Transverse colon (tissue), 4 donors: ENCODE results near the gene TFPI2. TPM values are rescaled to one million over a fixed set of nuclear protein-coding genes. Genes with fewer than 3 reads are reported as not detected.

Experiments
- DNase-seq: peaks from one replicate; pipeline ENCODE4 v3.0.0-alpha.2; 2019
- H3K27ac ChIP-seq, 4 donors: fragments of 200-600 bp; sonication (generic); 2 replicates each; pipeline ENCODE4 v1.5.1; 2016 to 2018; ENCODE audit warnings: inconsistent platforms in 4 of 4
- H3K27me3 ChIP-seq: fragments of 200-600 bp; sonication (generic); 2 replicates; pipeline ENCODE4 v1.5.1; 2017; ENCODE audit warnings: inconsistent platforms
- H3K36me3 ChIP-seq, 4 donors: fragments of 200-600 bp; sonication (generic); 2 replicates each; pipeline ENCODE4 v1.5.1; 2017 to 2019; ENCODE audit warnings: inconsistent platforms in 4 of 4
- H3K4me1 ChIP-seq, 4 donors: fragments of 200-600 bp; sonication (generic); 2 replicates each; pipeline ENCODE4 v1.5.1; 2017 to 2020; ENCODE audit warnings: inconsistent platforms in 4 of 4
- H3K4me3 ChIP-seq, 4 donors: fragments of 200-600 bp; sonication (generic); 1 replicate in 1 of 4; 2 replicates in 3 of 4; pipeline versions ENCODE4 v1.5.1 to v1.6.1; 2017 to 2019; ENCODE audit warnings: inconsistent platforms in 4 of 4
- H3K9me3 ChIP-seq, 2 donors: fragments of 200-600 bp; sonication (generic); 2 replicates each; pipeline ENCODE4 v1.5.1; 2017 to 2019; ENCODE audit warnings: inconsistent platforms in 2 of 2
- EP300 ChIP-seq: sonication (generic); formaldehyde crosslinking; IDR thresholded peaks from one replicate; pipeline ENCODE4 v1.6.1; 2017; ENCODE audit warnings: antibody characterized with exemption, low read depth
- POLR2A ChIP-seq: fragments of 450-650 bp; IDR thresholded peaks from one replicate; pipeline ENCODE4 v1.6.1; 2016; ENCODE audit warnings: antibody characterized with exemption, mild to moderate bottlenecking, moderate library complexity
- POLR2AphosphoS5 ChIP-seq, 3 donors: sonication (generic); formaldehyde crosslinking; IDR thresholded peaks; one replicate each; pipeline ENCODE4 v1.6.1; 2016; ENCODE audit warnings: antibody characterized with exemption in 3 of 3
- WGBS, 2 donors: methylation state at CpG; one replicate each; pipeline ENCODE4 v1.1.5; 2018; ENCODE audit warnings: low coverage in 1 of 2; 5-methylcytosine and 5-hydroxymethylcytosine counted together
- in situ Hi-C, 4 donors: fragments of 200-750 bp; cut with MboI; loops; one replicate each; pipeline versions ENCODE4 v1.15.0 to v1.15.1; 2017; ENCODE audit warnings: low sequenced_read_pairs in 3 of 4, low pct_ligation_motif_present in 1 of 4, low pct_unique_long_range_greater_than_20kb in 1 of 4
- intact Hi-C: fragments of 100-400 bp; cut with DNase I; formaldehyde crosslinking; loops from one replicate; pipeline ENCODE4 v1.15.1; 2023; ENCODE audit warnings: low total_unique reads
- small RNA-seq, 4 donors: library from RNA; depleted of rRNA; stranded (forward); fragments of <200 nt; gene quantifications; one replicate each; pipeline ENCODE3, GENCODE V24; 2016
- total RNA-seq, 4 donors: library from RNA; depleted of rRNA; stranded (reverse); fragments of >200 nt; gene quantifications; one replicate each; pipeline ENCODE4 v1.1.0, GENCODE V29; 2016
- TF ChIP-seq, protein P1 (sequence below), 5 experiments: fragments of 200-600 bp in 3 of 5; fragments of 450-650 bp in 2 of 5; sonication (generic) in 3 of 5; IDR thresholded peaks; 1 replicate in 2 of 5; 2 replicates in 3 of 5; pipeline ENCODE4 v1.5.1; 2016 to 2017; ENCODE audit warnings: antibody characterized with exemption in 5 of 5, inconsistent platforms in 3 of 5, mild to moderate bottlenecking in 2 of 5, moderate library complexity in 1 of 5

Gene TFPI2
- total RNA-seq, 4 donors from 2014 or later = 0.40 to 0.79 (median 0.68) TPM; not detected in 1

DNA sequence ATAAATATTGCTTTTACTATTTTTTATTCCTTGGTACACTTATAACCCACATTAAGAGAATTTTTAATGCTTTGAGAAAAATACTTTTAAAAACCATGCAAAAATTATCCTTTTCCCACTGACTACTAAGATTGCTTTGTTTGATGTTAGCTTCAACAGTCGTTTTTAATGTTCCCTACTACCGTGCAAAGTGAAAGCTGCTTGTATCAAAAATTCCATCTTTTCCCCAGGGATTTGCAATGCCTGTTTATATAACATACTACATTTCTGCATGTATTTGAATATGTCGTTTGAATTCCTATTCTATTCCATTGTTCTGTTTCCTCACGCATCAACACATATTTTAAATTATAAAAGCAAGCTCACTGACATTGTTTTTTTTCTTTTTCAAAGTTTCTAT, 54.4 kb downstream of the TFPI2 start:
- no peaks in the 10 kb centered on the region for H3K36me3 ChIP-seq
- no peaks in the 10 kb centered on the region for H3K9me3 ChIP-seq
- no peak overlapping the region for H3K27ac ChIP-seq
- DNase-seq = no peak
- H3K4me1 ChIP-seq = no peaks in the 10 kb centered on the region
- intact Hi-C loops = no loop called here
- in situ Hi-C loops = no loop called here
- H3K27me3 ChIP-seq = no peaks in the 10 kb centered on the region
- TF ChIP-seq POLR2A (no peak), POLR2AphosphoS5 (IDR thresholded peaks at IDR 0.05) (no peak), EP300 (no peak)
- TF ChIP-seq, protein P1, sequence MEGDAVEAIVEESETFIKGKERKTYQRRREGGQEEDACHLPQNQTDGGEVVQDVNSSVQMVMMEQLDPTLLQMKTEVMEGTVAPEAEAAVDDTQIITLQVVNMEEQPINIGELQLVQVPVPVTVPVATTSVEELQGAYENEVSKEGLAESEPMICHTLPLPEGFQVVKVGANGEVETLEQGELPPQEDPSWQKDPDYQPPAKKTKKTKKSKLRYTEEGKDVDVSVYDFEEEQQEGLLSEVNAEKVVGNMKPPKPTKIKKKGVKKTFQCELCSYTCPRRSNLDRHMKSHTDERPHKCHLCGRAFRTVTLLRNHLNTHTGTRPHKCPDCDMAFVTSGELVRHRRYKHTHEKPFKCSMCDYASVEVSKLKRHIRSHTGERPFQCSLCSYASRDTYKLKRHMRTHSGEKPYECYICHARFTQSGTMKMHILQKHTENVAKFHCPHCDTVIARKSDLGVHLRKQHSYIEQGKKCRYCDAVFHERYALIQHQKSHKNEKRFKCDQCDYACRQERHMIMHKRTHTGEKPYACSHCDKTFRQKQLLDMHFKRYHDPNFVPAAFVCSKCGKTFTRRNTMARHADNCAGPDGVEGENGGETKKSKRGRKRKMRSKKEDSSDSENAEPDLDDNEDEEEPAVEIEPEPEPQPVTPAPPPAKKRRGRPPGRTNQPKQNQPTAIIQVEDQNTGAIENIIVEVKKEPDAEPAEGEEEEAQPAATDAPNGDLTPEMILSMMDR (IDR thresholded peaks at IDR 0.05) = no peak
- no peak overlapping the region for H3K4me3 ChIP-seq
- 38 to 43% methylated on average over 4 of the region's 4 CpGs for WGBS, 2 donors

DNA sequence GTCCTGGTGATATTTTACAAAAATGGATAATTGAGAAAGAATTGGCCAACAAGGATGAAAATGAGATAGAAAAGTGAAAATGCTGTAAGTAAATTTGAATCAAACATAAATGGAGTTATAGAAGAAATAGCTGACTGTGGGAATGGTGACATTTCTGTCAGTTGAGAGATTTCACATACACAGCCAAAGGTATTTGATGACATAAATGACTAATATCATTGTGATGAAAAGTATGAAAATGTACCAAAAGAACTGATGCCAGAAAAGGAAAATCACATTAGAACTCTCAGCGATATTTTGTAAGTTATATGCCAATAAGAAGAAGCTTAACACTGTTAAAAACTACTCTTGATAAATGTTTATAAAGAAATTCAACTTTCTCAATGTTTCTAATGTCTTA, 54.9 kb downstream of the TFPI2 start:
- intact Hi-C loops = no loop called here

More for the DNA sequence above, 54.9 kb downstream of the TFPI2 start:
- H3K27me3 ChIP-seq = no peaks in the 10 kb centered on the region
- DNase-seq = no peak
- no peaks in the 10 kb centered on the region for H3K4me1 ChIP-seq
- 50 to 69% methylated on average over 1 of the region's 1 CpG for WGBS, 2 donors
- H3K4me3 ChIP-seq = no peak overlapping the region
- H3K36me3 ChIP-seq = no peaks in the 10 kb centered on the region
- in situ Hi-C loops = no loop called here
- H3K9me3 ChIP-seq = no peaks in the 10 kb centered on the region
- H3K27ac ChIP-seq = no peak overlapping the region
- TF ChIP-seq EP300 (no peak), POLR2AphosphoS5 (IDR thresholded peaks at IDR 0.05) (no peak), POLR2A (no peak)
- TF ChIP-seq, protein P1 (IDR thresholded peaks at IDR 0.05) = no peak

Small RNA genes within 50 kb of the gene (small RNA-seq; reads per million reads assigned to genes)
- gene AC002076.2 = 0 reads per million in 4 donors

Other genes starting within 250 kb of the TFPI2 start
- gene GNGT1, start 15.8 kb upstream of the TFPI2 start, total RNA-seq = not detected
- 1 to 10 TPM; 3.0 to 6.2 (median 4.7) TPM for gene GNG11, start 31.0 kb upstream of the TFPI2 start, total RNA-seq
- gene BET1, start 113.6 kb upstream of the TFPI2 start, total RNA-seq = 10 to 100 TPM; 15.7 to 28.9 (median 21.2) TPM